Caco-2 (cell line): Measurements from ENCODE around the gene RUFY3. TPM values are rescaled to one million over a fixed set of nuclear protein-coding genes. Genes with fewer than 3 reads are reported as not detected.
"Not testable (repeated sequence)": the region's sequence is repeated elsewhere in the genome, so short reads cannot be mapped to it uniquely, and the experiment has no call there.

Source experiments
- BruUV-seq: library from RNA; stranded (reverse); fragments of 400-500 nt; replicated peaks from 2 replicates; lab custom pipeline; 2021; lab: Mats Ljungman, UMichigan
- CTCF ChIA-PET: fragments of 300-600 bp; sonication (Branson Sonifier 250); formaldehyde crosslinking; loops from one replicate; lab custom pipeline; 2022; ENCODE audit warnings: antibody characterized with exemption; lab: Charles Lee
- POLR2A ChIA-PET: fragments of 300-600 bp; sonication (Branson Sonifier 250); formaldehyde crosslinking; loops from one replicate; lab custom pipeline; 2022; ENCODE audit warnings: antibody characterized with exemption; lab: Charles Lee
- DNase-seq, 2 experiments: peaks; one replicate each; pipeline versions ENCODE4 v3.0.0 to v3.0.0-alpha.2; 2020 to 2022
- H3K27me3 ChIP-seq: replicated peaks from 2 replicates; pipeline ENCODE4 v1.6.0; 2011; ENCODE audit warnings: low read length; ENCODE audit not compliant: control insufficient read depth, insufficient read depth
- H3K36me3 ChIP-seq: 2 replicates; pipeline ENCODE4 v1.5.1; 2011; ENCODE audit warnings: low read length; ENCODE audit not compliant: control insufficient read depth, insufficient read depth
- H3K4me1 ChIP-seq: fragments of 250-450 bp; sonication (Bioruptor Pico); 2 replicates; pipeline ENCODE4 v1.5.1; 2020; ENCODE audit warnings: mild to moderate bottlenecking
- H3K4me3 ChIP-seq: 2 replicates; pipeline ENCODE4 v1.5.1; 2011; ENCODE audit warnings: low read depth, mild to moderate bottlenecking, control low read depth, low read length
- H3K9me3 ChIP-seq: fragments of 250-450 bp; sonication (Bioruptor Pico); 2 replicates; pipeline ENCODE4 v1.5.1; 2020; ENCODE audit warnings: mild to moderate bottlenecking, moderate library complexity
- H3K27ac Mint-ChIP-seq: one replicate; pipeline ENCODE4 v1.8.0; 2022; ENCODE audit warnings: mixed read lengths; ENCODE audit not compliant: unreplicated experiment
- H3K27me3 Mint-ChIP-seq: one replicate; pipeline ENCODE4 v1.8.0; 2022; ENCODE audit warnings: mixed read lengths; ENCODE audit not compliant: insufficient read depth, unreplicated experiment
- H3K36me3 Mint-ChIP-seq: one replicate; pipeline ENCODE4 v1.8.0; 2022; ENCODE audit warnings: mild to moderate bottlenecking, mixed read lengths; ENCODE audit not compliant: insufficient read depth, unreplicated experiment
- H3K4me1 Mint-ChIP-seq: one replicate; pipeline ENCODE4 v1.8.0; 2022; ENCODE audit warnings: low read depth, mixed read lengths; ENCODE audit not compliant: unreplicated experiment
- H3K4me3 Mint-ChIP-seq: one replicate; pipeline ENCODE4 v1.8.0; 2022; ENCODE audit warnings: mild to moderate bottlenecking, moderate library complexity, mixed read lengths; ENCODE audit not compliant: unreplicated experiment
- H3K9me3 Mint-ChIP-seq: one replicate; pipeline ENCODE4 v1.8.0; 2022; ENCODE audit warnings: mixed read lengths; ENCODE audit not compliant: unreplicated experiment
- CTCF ChIP-seq, 2 experiments: fragments of 200-600 bp in 1 of 2; IDR thresholded peaks; 1 replicate in 1 of 2; 2 replicates in 1 of 2; pipeline versions ENCODE4 v1.5.1 to v1.8.0; 2011 to 2022; ENCODE audit warnings: antibody characterized with exemption in 1 of 2, control low read depth in 1 of 2, inconsistent platforms in 1 of 2, low read depth in 1 of 2, low read length in 1 of 2, mild to moderate bottlenecking in 1 of 2, moderate library complexity in 1 of 2; ENCODE audit not compliant: insufficient read depth in 1 of 2, severe bottlenecking in 1 of 2, unreplicated experiment in 1 of 2
- intact Hi-C: fragments of 100-400 bp; cut with micrococcal nuclease; formaldehyde crosslinking; loops from one replicate; pipeline ENCODE4 v1.10.0; 2022; ENCODE audit not compliant: unreplicated experiment
- total RNA-seq: library from RNA; stranded (reverse); gene quantifications from 2 replicates; pipeline ENCODE4 v1.2.3, GENCODE V29; 2022

RUFY3 gene
- total RNA-seq, 1 experiment from 2014 or later = 36.6 TPM

GRCh38 chr4:70765368-70765767 is 43.6 kb downstream of the RUFY3 start:
- H3K27me3 ChIP-seq = no peaks in the 10 kb centered on the region
- H3K9me3 ChIP-seq = no peaks in the 10 kb centered on the region
- no peak overlapping the region for H3K27ac Mint-ChIP-seq
- H3K4me3 ChIP-seq = no peak overlapping the region
- H3K4me3 Mint-ChIP-seq = no peak overlapping the region
- DNase-seq = no peak
- H3K4me1 Mint-ChIP-seq = no peaks in the 10 kb centered on the region
- ChIA-PET POLR2A (no interaction called here), CTCF (no interaction called here)
- H3K36me3 ChIP-seq = no peaks in the 10 kb centered on the region
- no peak for TF ChIP-seq CTCF (IDR thresholded peaks at IDR 0.05; ENCODE audit: insufficient read depth in 1 of 2, low read depth in 1 of 2, low read length in 1 of 2, severe bottlenecking in 1 of 2, unreplicated experiment in 1 of 2)
- intact Hi-C loops = no loop called here
- H3K27me3 Mint-ChIP-seq = no peaks in the 10 kb centered on the region
- H3K9me3 Mint-ChIP-seq = no peaks in the 10 kb centered on the region
- no TSS peak for BruUV-seq
- H3K4me1 ChIP-seq = no peaks in the 10 kb centered on the region
- H3K36me3 Mint-ChIP-seq = peaks cover 5% of the 10 kb centered on the region

- Histone ChIP-seq H3K36me3 (no peaks in the 10 kb centered on the region), H3K9me3 (no peaks in the 10 kb centered on the region), H3K4me1 (no peaks in the 10 kb centered on the region), H3K4me3 (no peak overlapping the region), H3K27me3 (no peaks in the 10 kb centered on the region)
- no TSS peak for BruUV-seq
- CTCF ChIA-PET = no interaction called here
- Mint-ChIP-seq H3K27ac (no peak overlapping the region), H3K4me3 (no peak overlapping the region), H3K9me3 (no peaks in the 10 kb centered on the region), H3K4me1 (no peaks in the 10 kb centered on the region), H3K36me3 (peaks cover 5% of the 10 kb centered on the region), H3K27me3 (no peaks in the 10 kb centered on the region)
- POLR2A ChIA-PET = no interaction called here
- DNase-seq = no peak
- no peak for TF ChIP-seq CTCF (IDR thresholded peaks at IDR 0.05; ENCODE audit: insufficient read depth in 1 of 2, low read depth in 1 of 2, low read length in 1 of 2, severe bottlenecking in 1 of 2, unreplicated experiment in 1 of 2)
- intact Hi-C loops = no loop called here
Observed at GRCh38 chr4:70768301-70768948, 46.7 kb downstream of the RUFY3 start.

GRCh38 chr4:70769396-70769795 is 47.6 kb downstream of the RUFY3 start:
- H3K4me1 ChIP-seq, DNase-seq, H3K27me3 Mint-ChIP-seq, H3K27me3 ChIP-seq, H3K9me3 Mint-ChIP-seq, H3K36me3 Mint-ChIP-seq, H3K27ac Mint-ChIP-seq, CTCF ChIA-PET, intact Hi-C loops, H3K36me3 ChIP-seq, POLR2A ChIA-PET, BruUV-seq, H3K4me3 ChIP-seq, H3K9me3 ChIP-seq, H3K4me3 Mint-ChIP-seq, H3K4me1 Mint-ChIP-seq: not testable (repeated sequence)
